Ureter (tissue), 1 donor: Measurements from ENCODE around the gene SURF6. TPM values are rescaled to one million over a fixed set of nuclear protein-coding genes. Genes with fewer than 3 reads are reported as not detected.

Experiments used
- DNase-seq: peaks from one replicate; pipeline ENCODE4 v3.0.0-alpha.2; 2020; ENCODE audit warnings: low spot score
- total RNA-seq: library from RNA; stranded (reverse); gene quantifications from one replicate; pipeline ENCODE4 v1.2.4, GENCODE V29; 2023
- donor health status: DM: yes; HTN: yes; CAD: no.

Gene SURF6
- total RNA-seq, 1 donor from 2014 or later: 19.6 TPM

DNA sequence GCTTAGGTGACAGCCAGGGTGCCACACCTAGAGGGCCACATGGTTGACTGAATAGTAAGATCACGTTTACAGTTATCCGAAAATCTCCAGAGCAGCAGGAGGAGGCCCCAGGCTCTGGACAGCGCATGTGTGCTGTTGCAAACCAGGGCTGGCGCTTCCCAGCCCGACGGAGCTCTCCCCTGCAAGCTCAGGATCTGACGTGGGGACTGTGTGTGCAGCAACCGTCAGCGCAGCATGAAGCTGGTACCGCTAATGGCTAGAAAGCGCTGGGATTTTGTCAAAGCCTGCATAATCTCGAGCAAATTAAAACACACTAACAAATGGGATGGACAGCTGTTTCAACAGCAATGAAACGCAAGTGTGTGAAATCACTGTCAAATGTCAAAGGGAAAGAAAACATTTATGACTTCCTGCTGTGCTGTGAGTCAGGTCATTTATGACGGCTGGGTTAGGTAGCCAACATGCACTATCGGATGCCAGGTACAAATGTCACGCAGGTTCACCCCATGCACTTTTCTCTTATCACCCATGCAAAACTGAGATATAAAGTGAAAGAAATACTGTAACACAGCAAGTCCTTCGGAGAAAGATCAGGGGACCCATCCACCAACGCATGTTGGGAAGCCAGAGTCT, 32.4 kb upstream of the SURF6 start:
- no peak for DNase-seq

DNA sequence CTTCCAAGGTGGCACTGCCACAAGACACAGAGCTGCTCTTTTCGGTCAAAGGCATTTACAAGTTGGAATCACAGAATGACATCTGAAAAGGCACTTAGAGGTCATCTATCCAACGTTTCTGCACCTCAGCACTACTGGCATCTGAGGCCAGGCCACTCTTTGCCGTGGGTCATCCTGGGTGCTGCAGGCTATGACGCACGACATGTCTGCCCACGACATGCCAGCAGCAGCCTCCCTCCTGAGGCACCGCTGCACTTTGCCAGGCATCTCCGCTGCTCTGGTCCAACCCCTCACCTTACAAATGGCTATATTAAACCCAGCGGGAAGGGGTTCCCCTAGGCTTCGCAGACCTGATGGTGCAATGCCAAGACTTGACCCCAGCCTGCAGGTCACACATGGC, 31.8 kb upstream of the SURF6 start:
- no peak for DNase-seq

DNA sequence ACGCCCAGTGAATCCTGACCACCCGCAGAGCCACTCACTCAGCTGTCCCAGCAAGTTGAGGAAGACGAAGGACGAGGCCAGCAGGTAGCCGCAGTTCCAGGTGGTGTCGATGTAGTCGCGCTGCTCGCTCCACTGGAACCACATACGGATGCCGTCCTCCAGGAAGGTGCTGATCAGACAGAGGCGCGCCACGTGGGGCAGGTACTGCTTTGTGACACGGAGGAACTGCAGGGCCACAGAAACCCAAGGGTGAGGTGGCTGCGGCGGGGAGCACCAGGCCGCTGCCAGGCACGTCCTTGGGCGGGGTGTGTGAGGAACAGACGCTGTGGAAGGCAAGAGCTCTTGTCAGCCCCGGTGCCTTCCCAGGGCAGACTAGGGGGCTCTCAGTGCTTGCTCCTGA, 31.2 kb upstream of the SURF6 start:
- DNase-seq: no peak

DNA sequence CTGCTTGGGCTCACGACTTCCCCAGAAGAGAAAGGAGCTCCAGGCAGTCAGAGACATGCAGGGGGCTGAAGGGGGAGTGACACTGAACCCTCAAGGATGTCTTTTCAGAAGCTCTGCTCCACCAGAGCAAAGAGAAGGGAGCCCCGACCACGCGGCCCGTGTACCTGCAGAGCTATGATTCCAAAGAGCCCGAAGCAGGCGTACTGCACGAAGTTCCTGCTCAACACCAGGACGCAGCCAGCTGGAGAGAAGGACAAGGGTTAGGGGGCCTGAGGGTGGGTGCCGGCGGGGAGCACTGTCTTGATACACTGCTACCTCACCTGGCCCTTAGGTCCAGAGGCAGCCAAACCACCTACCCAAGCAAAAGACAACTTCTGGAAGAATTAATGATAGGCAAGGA, 30.4 kb upstream of the SURF6 start:
- no peak for DNase-seq

DNA sequence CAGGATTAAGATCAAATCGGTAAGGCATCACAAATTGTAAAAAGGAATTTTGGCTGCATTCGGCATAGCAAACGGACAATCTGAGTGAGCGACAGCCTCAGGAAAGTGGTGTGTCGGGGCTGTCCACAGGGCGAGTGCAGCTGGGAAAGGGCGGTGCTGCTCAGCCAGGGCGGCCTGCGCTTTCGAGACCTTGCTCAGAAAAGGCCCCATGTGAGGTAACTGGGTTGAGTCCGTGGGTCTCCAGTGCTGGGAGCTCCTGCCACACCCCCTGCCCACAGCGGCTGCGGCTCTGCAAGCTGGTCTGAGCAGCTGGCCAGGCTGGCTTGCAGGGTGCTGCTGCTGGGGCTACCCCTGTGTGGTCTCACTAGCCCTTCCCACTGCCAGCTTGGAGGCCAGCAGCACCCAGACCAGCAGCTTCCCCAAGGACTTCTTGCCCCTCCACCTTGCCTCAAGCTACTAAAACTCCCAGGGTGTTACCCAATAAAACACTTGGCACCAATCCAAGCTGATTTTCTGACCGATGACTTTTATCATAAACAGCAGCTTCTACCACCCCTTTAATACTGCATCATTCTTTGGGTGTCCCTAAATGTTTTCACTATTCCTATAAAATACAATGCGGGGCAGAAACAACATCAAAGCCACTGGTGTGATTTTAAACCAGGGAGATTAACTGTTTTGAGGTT, 26.5 kb upstream of the SURF6 start:
- no peak for DNase-seq

DNA sequence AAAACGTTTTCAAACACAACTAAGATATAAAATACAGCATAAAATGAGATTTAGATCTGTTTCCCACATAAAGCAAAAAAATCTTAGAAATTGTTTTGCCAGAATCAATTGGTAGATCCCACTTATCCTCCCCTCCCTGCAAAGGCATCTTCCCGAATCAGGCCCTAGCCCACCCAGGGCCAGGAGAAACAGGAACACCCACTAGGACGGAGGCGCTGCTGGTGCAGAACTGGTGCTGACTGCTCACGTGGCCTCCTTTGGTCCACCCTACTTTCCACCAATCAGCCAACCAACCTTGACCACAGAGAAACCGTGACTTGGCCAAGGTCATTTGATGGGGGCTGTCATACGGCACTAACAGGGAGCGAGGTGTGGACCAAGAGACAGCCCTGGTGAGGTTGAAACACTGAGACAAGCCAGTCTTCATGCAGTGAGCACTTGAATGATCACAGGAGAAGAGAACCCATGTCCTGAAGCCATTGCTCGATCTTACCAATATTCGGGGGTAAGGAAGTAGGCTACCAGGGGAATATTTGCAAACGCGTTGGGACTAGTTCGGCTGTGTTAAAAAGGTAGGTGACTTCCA, 25.6 kb upstream of the SURF6 start:
- no peak for DNase-seq

DNA sequence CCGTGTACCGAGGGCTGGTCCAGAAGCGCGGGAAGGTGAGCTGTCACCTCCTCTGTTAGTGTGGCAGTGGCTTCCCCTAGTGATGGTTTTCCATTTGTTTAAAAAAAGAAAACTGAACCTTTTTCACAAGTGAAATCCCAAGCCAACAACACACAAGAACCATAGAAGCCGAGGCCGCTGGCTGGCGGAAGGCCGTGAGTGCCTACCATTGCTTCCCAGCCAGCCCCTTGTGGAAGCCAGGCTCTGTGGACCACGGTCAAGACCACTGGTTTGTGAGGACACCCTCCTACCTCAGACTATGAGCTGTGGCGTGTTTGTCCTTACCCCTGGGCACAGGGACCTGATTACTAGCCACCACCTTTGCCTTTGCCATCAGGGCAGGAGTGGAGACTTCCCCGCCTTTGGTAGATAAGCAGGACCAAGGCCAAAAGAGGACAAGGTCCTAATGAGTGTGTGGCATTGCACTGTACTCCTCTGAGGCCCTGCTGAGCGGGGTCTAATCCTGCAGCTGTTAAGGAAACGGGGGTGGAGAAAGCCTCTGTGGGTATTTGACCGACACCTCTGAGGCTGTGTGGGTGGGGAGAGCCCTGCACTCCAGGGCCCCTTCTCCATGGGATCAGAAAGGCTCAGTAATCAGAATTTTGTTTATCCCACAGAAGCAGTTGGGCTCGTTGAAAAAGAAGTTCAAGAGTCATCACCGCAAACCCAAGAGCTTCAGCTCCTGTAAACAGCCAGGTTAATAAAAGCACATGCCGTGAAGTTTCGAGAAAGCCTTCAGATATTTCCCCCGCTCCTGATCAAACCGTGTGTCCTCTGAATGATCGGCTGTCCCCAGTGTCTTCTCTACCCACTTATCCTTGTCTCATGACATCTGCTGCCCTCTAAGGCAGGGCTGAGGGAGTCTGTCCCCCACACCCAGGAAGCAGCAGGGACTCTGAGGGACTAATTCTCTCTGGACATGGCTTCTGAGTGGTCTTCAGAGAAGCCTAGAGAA, 24.7 kb upstream of the SURF6 start:
- DNase-seq: no peak

DNA sequence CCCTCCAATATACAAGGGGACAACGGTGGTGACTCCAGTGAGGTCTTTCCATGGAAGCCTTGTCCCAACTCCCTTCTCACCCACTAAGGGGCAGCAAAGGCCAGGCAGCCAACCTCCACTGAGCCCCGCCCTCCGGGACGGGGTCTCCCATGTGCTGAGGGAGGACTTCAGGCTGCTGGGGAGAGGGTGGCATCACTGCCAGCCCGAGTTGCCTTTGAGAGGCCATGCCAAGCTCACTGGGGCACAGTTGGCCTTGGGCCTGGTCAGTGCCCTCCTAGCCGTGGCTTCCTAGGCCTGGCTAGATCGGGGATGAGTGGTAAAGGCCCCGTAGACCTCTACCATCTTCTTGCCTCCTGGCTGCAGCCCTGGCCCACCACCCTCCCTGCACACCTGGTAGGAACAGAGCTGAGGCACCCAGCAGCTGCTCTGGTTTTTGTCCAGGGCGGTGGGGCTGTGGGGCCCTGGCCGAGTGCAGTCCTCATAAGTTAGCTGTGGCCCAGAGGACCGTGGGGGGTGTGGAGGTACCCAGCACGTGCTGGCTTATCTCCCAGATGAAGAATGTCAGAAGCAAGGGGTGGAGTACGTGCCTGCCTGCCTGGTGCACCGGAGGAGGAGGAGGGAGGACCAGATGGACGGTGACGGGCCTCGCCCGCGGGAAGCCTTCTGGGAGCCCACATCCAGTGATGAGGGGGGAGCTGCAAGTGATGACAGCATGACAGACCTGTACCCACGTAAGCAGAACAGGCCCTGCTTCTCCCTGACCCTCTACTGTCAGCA, 23.6 kb upstream of the SURF6 start:
- DNase-seq: no peak

DNA sequence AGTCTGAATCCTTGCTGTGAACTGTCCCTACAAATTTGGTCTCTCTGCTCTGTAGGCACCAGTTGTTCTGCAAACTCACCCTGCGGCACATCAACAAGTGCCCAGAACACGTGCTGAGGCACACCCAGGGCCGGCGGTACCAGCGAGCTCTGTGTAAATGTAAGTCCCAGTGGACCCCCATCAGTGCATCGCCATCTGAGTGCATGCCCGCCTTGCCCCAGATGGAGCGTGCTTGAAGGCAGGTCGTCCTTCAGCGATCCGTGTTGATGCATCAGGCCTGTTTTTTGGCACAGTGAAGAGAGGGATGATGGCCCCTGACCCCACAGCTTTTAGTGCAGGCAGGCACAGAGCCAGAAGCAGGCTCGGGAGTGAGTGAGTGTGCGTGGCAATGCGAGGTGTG, 21.7 kb upstream of the SURF6 start:
- no peak for DNase-seq

DNA sequence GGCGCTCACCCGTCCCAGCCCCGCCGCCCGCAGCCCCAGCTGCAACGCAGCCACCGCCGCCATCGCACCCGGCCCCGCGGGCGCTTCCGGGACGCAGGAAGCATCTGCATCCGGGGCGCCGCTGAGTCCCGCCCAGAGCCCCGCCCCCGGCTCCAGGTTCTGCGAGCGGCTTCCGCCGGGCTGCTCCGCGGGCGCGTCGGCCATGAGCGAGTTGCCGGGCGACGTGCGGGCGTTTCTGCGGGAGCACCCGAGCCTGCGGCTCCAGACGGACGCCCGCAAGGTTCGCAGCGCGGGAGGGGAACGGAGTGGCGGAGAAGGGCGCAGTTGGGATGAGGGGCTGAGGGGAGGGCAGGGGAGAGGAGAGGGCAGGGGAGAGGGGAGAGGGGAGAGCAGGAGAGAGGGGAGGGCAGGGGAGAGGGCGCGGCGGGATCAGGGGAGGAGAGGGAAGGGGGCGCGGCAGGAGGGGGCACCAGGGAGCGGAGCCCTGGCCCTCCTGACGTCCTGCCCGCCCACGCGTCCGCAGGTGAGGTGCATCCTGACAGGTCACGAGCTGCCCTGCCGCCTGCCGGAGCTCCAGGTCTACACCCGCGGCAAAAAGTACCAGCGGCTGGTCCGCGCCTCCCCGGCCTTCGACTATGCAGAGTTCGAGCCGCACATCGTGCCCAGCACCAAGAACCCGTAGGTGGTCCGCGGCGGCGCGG, 20.6 kb upstream of the SURF6 start, which contains the start of the genes SURF1 and SURF2:
TSS of gene SURF1 (minus strand) at position 97 of the 701 bp plus-strand sequence. CDS start at position 63, 34 bp downstream.
TSS of gene SURF2 (plus strand) at position 160 of the 701 bp plus-strand sequence. CDS start at position 203, 43 bp downstream.
- peak; percentile 90 for DNase-seq

DNA sequence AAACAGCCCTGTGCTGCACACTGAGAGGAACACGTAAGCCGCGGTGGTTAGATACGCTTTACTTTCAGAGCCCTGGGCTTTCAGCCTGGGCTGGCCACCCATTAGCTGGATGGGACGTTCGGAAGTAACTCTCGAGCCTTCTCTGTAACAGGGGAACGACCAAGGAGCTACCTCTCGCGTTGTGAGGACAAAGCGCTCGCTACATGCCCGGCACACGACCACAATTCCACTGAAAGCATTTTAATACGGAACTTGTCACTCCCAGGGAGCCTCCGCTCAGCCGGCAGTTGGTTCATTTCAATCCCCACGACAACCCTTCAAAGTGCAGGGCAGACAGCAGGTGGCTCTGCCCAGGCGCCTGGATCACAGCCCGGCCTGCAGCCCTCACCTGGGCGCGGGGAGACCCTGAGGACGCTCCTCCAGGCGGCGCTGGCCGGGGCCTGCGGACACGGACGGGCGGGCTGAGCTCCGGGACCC, 19.9 kb upstream of the SURF6 start:
- no peak for DNase-seq

DNA sequence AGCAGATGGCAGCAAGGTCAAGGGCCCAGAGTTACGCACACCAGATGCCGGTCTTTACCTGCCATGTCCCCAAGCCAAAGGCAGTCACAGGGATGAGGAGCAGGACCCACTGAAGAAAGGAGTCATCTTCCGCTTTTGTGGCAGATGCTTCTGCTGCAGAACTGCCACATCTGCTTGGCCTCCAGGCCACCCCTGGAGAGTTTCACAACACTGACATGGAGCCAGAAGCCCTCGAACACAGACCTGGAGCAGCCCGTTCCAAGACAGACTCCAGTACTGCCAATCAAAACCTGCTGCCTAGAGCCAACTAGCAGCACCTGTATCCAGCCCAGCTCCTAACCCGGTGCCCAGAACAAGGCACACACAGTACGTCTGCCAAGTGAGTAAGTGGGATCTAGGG, 18.8 kb upstream of the SURF6 start:
- DNase-seq: no peak

DNA sequence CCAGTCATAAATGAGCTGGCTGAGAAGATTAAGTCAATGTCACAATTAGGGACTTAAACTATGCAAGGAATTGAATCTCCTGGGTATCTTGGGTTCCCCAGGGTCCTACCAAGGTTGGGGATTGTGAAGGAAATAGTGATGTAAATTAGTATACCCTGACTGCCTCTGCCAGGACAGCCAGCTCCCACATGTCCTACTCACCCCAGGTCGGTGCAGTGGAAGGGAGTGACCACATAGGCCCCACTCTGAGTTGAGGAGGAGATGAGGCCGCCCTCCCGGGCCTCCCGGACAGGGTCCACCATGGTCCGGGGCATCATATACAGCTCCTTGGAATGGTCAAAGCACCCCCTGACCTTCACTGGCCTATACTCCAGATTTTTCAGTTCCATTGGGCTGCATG, 17.6 kb upstream of the SURF6 start:
- no peak for DNase-seq

DNA sequence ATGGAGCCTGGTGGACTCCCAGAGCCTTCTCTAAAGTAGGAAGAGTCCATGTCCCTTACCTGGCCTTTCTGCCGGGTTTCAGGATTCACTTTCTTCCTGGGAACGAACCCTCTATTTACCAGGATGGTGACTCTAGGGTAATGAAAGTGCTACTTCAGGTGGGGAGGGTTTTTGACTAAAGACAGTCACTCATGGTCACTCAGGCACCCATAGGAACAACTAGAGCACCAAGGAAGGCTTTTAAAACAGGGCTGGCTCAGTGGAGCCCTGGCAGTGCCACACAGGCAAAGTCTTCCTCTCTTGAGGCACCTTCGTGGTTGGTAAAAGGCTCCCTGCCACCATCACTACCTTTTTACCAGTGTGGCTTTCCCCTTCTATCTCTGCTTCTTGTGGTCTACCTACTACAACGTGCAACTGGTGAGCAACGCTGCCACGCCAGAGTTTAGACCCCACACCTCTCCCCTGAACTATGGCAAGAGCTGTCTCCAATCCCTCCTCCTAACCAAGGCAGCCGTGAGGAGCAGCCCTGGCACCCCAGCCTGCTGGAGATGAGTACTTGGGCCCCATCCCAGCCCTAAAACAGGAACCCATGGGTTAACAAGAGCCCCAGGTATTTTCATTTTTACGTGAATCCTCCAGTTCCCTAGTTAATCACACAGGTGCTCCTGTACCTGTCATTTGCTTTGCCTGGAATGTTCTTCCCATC, 16.8 kb upstream of the SURF6 start:
- DNase-seq: no peak

DNA sequence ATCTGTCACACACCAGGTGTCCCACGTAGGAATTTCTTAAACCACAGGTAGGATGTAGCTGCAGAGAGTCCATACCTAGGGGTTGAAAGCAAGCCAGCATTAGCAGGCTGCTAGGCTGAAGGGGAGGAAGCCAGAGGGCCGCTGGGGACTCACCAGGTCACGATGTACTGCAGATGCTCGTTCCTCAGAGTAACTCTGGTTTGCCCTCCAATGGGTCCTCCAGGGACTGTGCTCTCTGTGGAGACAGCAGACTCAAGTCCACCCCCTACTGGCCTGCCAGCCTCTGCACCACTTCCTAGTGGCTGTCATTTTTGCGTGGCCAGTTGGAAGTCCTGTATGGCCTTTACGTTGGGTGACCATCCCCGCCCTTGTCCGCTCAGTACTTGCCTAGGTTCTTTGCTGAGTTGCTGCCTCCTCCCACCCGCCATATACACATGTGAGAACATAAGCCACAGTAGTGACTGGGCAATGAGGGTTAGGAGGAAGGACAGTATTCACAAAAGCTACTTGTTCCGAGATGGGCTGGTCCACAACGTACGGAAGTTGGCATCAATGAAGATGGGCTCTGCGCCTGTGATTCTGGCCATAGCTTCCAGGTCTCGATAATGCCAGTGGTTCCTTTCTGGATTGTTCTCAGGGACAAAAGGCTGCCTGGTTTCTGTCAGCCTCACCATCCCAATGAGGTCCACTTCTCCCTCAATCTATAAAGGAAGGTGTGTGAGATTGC, 16.1 kb upstream of the SURF6 start:
- DNase-seq: no peak

DNA sequence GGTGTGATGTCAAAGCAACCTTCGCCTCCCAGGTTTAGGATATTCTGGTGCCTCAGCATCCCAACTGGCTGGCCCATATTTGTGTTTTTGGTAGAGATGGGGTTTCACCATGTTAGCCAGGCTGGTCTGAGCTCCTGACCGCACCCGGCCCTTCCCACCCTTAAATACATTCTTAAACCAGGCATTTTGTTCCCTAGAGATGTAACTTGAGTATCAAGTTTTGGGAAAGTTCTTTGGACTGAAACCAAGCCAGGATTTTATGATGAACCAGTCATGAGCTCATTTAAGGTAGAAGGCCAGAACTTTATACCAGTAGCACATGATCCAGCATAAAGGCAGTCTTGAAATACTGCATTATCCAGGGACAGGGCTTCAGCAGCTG, 15.5 kb upstream of the SURF6 start:
- no peak for DNase-seq

DNA sequence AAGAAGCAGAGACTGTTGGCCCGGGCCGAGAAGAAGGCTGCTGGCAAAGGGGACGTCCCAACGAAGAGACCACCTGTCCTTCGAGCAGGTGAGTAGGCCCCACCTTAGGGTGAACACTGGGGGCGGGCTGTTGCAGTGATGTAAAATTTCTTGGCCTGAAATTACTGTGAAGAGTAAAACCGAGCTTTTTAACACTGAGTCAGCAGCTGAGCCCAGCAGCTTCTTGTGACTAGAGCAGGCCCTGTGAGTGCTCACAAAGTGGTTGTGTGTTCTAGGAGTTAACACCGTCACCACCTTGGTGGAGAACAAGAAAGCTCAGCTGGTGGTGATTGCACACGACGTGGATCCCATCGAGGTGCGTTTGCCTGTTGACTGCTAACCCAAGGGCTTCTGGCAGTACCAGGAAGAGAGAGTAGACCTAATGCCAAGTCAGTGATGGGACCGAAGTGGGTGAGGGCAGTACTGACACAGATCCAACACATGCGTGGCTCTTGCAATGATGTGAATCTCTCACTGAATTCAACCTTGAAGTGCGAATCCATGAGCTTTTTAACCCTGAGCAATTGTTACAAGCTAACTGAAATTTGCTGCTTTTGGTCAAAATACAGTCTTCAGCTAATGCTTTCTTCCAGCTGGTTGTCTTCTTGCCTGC, 14.1 kb upstream of the SURF6 start:
- no peak for DNase-seq

DNA sequence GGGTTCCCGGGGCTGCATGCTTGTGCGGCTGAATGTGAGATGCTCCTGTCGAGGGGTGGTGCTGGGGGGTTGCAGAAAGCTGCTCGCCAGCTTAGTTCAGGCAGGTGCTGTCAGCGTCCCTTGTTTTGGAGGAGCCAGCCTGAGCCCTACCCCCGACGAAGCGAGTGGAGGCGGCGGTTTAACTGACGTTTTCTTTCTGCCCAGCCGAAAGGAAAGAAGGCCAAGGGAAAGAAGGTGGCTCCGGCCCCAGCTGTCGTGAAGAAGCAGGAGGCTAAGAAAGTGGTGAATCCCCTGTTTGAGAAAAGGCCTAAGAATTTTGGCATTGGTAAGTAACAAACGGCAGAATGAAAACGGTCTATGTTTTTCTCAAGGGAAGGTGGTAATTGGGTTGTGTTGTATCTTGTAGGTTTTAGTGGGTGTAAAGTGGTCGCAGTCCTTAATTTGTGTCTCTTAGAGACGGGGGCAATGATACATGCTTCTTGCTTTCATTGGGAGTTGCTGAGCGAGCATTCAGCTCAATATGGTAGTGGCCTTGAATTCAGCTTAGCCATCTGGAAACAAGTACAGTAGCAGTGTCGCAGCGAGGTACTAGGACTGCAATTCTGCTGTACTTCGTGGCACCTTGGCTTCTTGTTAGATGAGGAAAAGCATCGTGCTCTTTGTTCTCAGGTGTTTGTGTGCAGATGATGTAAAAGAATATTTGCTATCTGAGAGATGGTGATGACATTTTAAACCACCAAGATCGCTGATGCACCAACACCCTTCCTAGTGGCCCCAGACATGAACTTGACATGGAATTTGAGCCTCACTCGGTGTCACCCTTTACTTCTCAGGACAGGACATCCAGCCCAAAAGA, 13.0 kb upstream of the SURF6 start:
- no peak for DNase-seq
